HG02884 (cell line): ENCODE results near the gene NREP.

Experiments
- ATAC-seq: cut with Tn5 transposase; IDR thresholded peaks from one replicate; pipeline ENCODE4 v1.9.1; 2021; ENCODE audit warnings: mild to moderate bottlenecking, moderate library complexity; ENCODE audit not compliant: unreplicated experiment

NREP gene

GRCh38 chr5:111765613-111766571 is 8.9 kb upstream of the NREP start:
- no peak for ATAC-seq

GRCh38 chr5:111764019-111764418 is 7.0 kb upstream of the NREP start:
- no peak for ATAC-seq

- no peak for ATAC-seq
Measured at GRCh38 chr5:111762895-111763294, 5.9 kb upstream of the NREP start.

GRCh38 chr5:111758284-111758628 is 1.3 kb upstream of the NREP start:
- ATAC-seq: no peak

GRCh38 chr5:111757355-111758283 is 625 bp upstream of the NREP start:
- ATAC-seq: peak; percentile 77

DNA sequence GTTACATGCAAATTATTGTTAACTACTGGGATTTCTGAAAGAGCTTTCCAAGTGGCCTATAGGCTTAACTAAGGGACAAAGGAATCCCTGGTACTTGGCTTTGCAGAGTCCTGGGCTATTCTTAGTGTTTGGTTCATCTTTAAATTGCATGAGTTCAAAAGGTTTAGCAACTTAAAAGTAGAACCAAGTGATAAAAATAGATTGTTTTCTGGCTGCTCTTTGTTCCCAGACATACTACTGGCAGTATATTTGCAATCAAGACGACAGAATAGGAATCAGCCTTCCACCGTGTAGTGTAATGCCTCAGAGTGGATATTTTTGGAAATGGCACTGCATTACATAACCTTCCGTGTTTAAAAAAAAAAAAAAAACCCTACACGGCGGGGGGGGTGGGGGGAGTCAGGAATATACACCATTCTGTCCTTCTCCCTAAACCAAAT is 1.0 kb downstream of the NREP start:
- ATAC-seq: no peak

DNA sequence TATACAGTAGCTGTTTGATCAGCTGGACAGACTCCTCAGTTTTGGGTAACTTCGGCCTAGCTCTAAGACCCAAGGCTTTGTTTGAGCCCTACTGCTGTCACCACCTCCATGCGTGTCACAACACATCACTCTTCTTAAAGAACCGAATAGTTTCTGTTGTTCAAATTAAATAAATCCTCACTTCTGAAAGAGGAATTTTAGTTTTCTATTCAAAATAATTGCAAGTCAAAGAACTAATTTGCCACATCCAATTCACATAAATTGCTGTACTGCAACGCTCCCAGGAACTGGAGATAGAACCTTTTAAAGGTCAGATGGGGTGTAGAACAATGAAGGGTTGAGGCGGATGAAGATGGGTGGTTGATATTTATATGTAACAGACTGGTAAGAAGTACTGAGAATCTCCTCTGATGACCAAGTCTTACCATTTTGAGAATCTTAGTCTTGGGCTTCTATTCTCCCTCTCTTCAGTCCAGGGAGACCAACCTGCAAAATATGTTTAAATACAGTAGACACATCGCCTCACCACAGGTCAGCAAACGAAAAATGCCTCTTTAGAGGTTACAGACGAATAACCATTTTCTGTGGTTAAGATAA is 1.6 kb downstream of the NREP start:
- no peak for ATAC-seq

GRCh38 chr5:111753884-111754589 is 3.0 kb downstream of the NREP start:
- no peak for ATAC-seq

DNA sequence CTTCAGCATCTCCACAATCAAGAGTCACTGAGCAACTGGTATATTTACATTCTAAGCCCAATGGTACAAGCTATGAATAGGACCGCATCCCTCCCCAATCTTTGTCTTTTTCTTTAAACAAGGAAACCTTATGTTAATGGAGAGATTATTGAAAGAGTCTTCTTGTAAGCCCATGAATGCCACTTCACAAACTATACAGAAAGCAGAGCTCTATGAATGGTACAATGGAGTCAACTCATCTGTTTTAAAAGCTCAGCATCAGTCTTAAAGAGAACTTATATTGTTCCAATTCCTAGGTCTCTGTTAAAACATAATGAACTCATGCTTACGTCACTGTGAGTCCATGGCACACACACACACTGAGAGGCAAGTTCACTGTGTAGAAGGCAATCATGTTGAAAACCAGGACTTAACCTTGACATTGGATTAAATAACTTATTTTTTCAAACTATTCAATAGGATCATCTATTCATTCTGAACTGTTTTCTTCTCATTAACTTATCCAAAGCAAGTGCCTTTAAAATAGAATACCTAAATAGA is 4.5 kb downstream of the NREP start:
- no peak for ATAC-seq

- no peak for ATAC-seq
Measured at GRCh38 chr5:111749303-111750026, 7.5 kb downstream of the NREP start.

- ATAC-seq: no peak
Measured at GRCh38 chr5:111748304-111748763, 8.7 kb downstream of the NREP start.

DNA sequence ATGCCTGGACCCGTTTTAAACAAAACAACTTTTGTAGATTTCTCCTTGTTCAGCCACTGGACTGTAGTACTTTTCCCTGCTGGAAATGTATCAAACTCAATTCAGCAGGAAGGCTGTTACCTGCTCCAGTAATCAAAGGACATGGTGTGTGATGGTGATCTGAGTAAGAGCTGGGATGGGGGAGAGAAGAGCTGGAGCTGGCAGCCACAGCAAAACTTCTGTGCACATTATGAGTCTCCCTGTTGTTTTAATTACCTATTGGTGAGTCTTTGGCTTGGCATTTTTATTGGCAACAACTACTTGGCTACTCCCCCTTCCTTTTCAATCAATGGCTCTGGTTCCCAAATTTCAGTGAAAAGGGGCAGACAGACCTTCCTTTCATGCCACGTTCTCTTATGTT is 9.7 kb downstream of the NREP start:
- no peak for ATAC-seq

DNA sequence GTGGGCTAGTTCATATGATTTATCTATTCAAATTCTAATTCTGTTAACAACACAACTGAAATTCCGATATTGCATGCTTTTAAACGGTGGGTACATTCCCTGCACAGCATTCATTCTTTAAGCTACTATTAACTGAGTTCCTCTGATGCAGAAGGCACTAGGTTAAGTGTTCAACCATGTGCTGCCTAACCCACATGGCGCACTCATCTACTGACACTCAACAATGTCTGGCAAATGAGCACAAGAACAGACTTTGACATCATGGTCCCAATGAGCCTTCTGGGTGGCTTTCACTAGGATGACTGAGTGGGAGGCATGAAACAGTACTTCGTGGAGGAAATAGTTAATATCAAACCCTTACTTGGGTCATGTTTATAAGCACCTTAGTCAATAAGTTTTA is 10.2 kb downstream of the NREP start:
- ATAC-seq: no peak

- no peak for ATAC-seq
Measured at GRCh38 chr5:111745075-111745739, 11.8 kb downstream of the NREP start.

DNA sequence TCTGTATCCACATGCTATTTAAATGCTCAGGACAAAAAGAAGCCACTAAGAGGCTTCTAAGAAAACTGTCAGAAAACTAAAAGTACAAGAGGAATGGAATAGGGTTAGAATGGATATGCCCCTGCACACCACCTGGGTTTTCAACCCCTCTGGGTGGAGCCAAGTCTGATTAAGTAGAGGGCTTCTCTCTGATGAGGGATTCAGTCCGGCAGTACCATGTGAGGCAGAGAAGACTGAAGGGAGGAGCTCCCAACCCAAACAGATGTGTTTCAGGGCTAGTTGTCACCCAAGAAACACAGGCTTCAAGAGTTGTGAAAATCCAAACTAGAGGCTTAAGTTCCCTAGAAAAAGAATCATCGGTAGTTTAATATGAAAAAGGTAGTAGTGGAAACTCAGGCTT is 12.5 kb downstream of the NREP start:
- ATAC-seq: no peak

GRCh38 chr5:111743988-111744387 is 13.0 kb downstream of the NREP start:
- ATAC-seq: no peak

DNA sequence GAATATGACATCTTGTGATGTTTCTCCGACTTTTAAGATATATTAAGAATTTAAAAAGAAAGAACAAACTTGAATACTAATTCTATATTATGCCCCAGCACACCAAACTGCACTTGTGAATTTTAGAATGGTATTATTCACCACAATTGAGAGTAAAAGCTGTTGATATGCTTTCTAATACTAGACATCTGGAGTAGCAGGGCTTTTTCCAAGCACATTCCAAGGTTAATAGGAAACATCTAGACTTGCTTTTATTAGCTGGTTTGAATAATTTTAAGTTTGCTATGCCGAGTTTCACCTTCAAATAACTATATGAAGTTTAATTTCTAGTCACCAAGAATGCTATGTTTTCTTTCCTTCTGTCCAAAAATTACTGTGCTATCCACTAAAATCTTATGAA is 13.5 kb downstream of the NREP start:
- ATAC-seq: no peak

DNA sequence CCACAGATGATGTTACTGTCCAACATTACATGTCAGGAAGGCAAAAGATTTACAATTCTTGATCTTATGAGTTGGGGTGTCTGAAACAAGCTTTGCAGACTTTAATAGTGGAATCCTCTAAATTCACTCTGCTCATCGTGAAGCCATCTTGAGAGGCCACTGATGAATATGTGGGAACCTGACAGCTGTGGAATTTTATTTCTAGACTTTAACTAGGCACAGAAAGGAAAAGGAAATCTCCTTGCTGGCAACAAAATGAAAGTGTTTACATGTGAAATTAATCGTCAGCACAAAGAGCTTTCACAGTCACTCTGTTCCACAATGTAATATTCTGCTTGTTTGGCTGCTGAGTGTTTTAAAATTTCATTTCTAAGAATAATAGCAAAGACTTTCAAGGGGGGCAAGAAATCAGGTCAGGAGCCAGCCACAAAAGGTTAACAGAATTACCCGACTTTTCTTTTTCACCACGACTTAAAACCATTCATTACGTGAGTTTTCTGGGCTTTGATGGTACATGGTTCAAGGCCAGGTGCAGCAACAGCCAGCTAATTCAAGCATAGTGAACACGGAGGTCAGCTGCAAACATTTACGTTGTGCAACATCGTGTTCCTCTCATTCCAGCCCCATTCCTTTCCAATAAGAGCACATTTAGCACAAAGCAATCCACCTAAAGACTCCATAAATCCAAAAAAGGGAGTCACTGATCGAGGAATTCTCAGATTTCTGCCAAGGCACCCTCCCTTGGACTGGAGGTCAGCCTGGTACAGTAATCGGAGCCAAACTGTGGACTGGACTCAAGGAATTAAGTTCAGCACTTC is 14.6 kb downstream of the NREP start:
- no peak for ATAC-seq
